ENCODE results near the gene CLIC5.

CLIC5 gene

GRCh38 chr6:46015119-46015968, at the start of gene CLIC5:
TSS of gene CLIC5 (minus strand) at chr6:46015860. CDS start at chr6:46015542, 318 bp downstream.
- no peak for DNase-seq (ENCODE audit: low read depth)

GRCh38 chr6:46062991-46063390, 47.3 kb upstream of the CLIC5 start:
- no peak for DNase-seq (ENCODE audit: low read depth)

GRCh38 chr6:46062312-46062711, 46.7 kb upstream of the CLIC5 start:
- DNase-seq (ENCODE audit: low read depth): no peak

- DNase-seq (ENCODE audit: low read depth): no peak
Observed at GRCh38 chr6:46061497-46061896, 45.8 kb upstream of the CLIC5 start.

GRCh38 chr6:46059608-46060007, 43.9 kb upstream of the CLIC5 start:
- DNase-seq (ENCODE audit: low read depth): no peak

GRCh38 chr6:46058951-46059350, 43.3 kb upstream of the CLIC5 start:
- DNase-seq (ENCODE audit: low read depth): no peak

- DNase-seq (ENCODE audit: low read depth): no peak
Observed at GRCh38 chr6:46057792-46058191, 42.1 kb upstream of the CLIC5 start.

GRCh38 chr6:46056906-46057529, 41.4 kb upstream of the CLIC5 start:
- DNase-seq (ENCODE audit: low read depth): no peak

GRCh38 chr6:46054516-46054915, 38.9 kb upstream of the CLIC5 start:
- no peak for DNase-seq (ENCODE audit: low read depth)

- DNase-seq (ENCODE audit: low read depth): no peak
Observed at GRCh38 chr6:46053039-46053933, 37.6 kb upstream of the CLIC5 start.

- no peak for DNase-seq (ENCODE audit: low read depth)
Observed at GRCh38 chr6:46052479-46052878, 36.8 kb upstream of the CLIC5 start.

GRCh38 chr6:46051962-46052361, 36.3 kb upstream of the CLIC5 start:
- DNase-seq (ENCODE audit: low read depth): no peak

GRCh38 chr6:46050845-46051405, 35.3 kb upstream of the CLIC5 start:
- no peak for DNase-seq (ENCODE audit: low read depth)

GRCh38 chr6:46048646-46049297, 33.1 kb upstream of the CLIC5 start:
- DNase-seq (ENCODE audit: low read depth): no peak

- no peak for DNase-seq (ENCODE audit: low read depth)
Observed at GRCh38 chr6:46046558-46047174, 31.0 kb upstream of the CLIC5 start.

GRCh38 chr6:46044881-46045617, 29.4 kb upstream of the CLIC5 start:
- DNase-seq (ENCODE audit: low read depth): no peak

GRCh38 chr6:46042355-46042999, 26.8 kb upstream of the CLIC5 start:
- no peak for DNase-seq (ENCODE audit: low read depth)

GRCh38 chr6:46040288-46040687, 24.6 kb upstream of the CLIC5 start:
- no peak for DNase-seq (ENCODE audit: low read depth)

GRCh38 chr6:46039646-46040045, 24.0 kb upstream of the CLIC5 start:
- no peak for DNase-seq (ENCODE audit: low read depth)

GRCh38 chr6:46036911-46037310, 21.3 kb upstream of the CLIC5 start:
- no peak for DNase-seq (ENCODE audit: low read depth)

Measured in stimulated activated CD8-positive, alpha-beta memory T cell treated with anti-CD3 and anti-CD28 coated beads, Interleukin-7, amount 100 ng/mL, for 24 hours (primary cell).